Activated CD4-positive, alpha-beta T cell treated with anti-CD3 and anti-CD28 coated beads, Interleukin-2, Interleukin-4, amounts not matched to agents 100 ng/mL and 50 ng/mL, durations not matched to agents 16 hours and 8 hours (primary cell): ENCODE measurements around the gene FAM187B.
"Not testable (repeated sequence)": the region's sequence is repeated elsewhere in the genome, so short reads cannot be mapped to it uniquely, and the experiment has no call there.

ENCODE experiments used
- DNase-seq: peaks from one replicate; pipeline ENCODE4 v3.0.0-alpha.2; 2020; ENCODE audit warnings: low spot score

Gene FAM187B

GRCh38 chr19:35262101-35262761 is 33.7 kb upstream of the FAM187B start:
- DNase-seq = no peak

GRCh38 chr19:35261356-35262100 is 33.0 kb upstream of the FAM187B start:
- no peak for DNase-seq

GRCh38 chr19:35260694-35261304 is 32.3 kb upstream of the FAM187B start:
- DNase-seq = no peak

DNA sequence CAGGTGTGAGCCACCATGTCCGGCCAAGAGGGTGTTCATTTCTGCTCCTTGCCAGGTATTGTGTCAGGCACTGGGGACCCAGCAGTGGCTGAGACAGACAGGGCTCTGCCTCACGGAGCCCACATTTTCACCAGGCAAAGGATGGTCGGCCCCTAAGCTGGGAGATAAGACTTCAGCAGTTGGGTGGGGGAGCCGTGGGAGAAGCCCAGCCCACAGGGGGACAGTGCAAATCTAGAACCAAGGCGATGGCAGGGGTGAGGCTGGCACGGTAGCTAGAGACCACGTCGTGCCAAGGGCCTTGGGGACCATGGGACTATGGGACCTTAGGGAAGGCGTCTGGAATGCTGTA is 28.5 kb upstream of the FAM187B start:
- no peak for DNase-seq

- DNase-seq = no peak
Measured at GRCh38 chr19:35256566-35256965, 28.0 kb upstream of the FAM187B start.

GRCh38 chr19:35254341-35255297 is 26.1 kb upstream of the FAM187B start:
- no peak for DNase-seq

DNA sequence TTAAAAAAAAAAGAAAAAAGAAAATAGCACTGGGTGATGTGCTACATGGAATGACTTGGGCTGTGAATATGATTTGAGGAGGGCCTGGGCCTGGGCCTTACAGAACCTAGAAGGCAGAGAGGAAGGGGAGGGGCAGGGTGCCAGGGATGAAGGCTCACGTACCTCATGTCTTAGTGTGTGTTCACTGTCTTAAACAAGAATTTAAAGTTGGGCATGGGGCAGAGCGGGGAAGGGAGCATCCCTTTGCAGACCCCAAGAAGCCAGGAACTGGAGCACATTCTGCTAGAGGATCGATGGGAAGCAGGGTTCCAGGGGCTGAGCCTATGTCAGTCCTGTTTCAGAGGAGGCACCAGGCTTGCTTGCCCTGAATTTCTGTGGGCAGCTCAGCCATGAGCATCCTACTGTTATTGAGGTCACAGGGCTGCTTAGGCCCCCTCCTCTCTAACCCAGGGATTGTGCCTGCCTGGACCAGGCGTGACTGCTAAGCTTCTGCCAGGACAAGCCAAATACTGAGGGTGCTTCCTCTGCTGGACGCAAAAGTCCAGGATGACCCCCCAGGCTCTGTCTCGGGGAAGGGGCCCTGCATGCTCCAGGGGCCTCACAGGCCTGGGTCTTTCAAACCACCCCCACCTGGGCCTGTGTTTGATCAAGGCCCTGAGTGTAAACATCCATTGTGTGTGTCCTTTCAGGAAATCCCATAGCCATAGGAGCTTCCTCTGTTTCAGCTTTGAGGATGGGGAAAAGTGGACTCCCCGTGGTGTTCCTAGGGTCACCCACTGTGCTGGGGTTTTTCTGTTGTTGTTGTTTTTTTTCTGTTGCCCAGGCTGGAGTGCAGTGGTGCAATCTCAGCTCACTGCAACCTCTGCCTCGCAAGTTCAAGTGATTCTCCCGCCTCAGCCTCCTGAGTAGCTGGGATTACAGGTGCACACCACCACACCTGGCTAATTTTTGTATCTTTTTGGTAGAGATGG is 25.1 kb upstream of the FAM187B start:
- DNase-seq = no peak

DNA sequence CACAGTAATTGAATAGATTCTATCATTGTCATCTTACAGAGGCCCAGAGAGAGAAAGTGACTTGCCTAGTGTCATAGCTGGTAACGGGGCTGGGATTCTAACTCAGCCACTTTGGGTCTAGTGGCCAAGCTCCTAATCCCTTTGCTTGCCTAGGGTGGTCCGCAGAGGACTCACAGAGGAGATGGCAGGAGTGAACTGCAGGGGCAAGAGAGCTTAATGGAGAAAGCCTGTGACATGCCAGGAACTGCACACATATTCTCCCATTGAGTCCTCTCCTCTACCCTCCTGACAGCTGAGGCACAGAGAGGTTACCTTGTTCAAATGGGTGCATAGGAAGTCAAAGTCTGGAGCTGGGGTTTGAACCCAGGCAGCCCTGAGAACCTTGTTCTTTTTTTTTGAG is 22.9 kb upstream of the FAM187B start:
- no peak for DNase-seq

DNA sequence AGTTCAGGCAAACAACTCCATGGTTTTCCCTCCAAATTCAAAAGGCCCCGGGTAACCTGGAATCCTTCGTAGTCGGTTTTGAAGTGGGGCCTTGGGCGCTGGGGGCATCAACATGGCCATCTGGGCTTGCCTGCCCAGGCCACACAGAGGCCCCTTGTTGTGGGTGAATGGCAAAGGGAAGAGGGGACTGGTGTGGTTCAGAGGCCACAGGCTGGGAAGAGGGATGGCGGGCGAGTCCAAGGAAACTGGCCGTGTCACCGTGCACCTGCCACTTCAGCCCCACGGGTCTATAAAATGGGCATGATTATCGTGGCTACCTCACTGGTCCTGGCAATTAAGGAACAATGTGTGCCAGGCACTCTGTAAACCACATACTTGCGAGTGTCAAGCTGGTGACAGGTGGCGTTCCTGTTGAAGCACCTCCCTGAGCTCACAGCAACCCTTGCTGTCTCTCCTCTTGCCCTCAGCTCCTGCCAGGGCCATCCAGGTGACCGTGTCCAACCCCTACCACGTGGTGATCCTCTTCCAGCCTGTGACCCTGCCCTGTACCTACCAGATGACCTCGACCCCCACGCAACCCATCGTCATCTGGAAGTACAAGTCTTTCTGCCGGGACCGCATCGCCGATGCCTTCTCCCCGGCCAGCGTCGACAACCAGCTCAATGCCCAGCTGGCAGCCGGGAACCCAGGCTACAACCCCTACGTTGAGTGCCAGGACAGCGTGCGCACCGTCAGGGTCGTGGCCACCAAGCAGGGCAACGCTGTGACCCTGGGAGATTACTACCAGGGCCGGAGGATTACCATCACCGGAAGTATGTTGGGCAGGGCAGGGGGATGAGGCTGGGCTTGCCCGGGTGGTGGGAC is 21.5 kb upstream of the FAM187B start:
- no peak for DNase-seq

GRCh38 chr19:35249146-35249847 is 20.8 kb upstream of the FAM187B start:
- no peak for DNase-seq

DNA sequence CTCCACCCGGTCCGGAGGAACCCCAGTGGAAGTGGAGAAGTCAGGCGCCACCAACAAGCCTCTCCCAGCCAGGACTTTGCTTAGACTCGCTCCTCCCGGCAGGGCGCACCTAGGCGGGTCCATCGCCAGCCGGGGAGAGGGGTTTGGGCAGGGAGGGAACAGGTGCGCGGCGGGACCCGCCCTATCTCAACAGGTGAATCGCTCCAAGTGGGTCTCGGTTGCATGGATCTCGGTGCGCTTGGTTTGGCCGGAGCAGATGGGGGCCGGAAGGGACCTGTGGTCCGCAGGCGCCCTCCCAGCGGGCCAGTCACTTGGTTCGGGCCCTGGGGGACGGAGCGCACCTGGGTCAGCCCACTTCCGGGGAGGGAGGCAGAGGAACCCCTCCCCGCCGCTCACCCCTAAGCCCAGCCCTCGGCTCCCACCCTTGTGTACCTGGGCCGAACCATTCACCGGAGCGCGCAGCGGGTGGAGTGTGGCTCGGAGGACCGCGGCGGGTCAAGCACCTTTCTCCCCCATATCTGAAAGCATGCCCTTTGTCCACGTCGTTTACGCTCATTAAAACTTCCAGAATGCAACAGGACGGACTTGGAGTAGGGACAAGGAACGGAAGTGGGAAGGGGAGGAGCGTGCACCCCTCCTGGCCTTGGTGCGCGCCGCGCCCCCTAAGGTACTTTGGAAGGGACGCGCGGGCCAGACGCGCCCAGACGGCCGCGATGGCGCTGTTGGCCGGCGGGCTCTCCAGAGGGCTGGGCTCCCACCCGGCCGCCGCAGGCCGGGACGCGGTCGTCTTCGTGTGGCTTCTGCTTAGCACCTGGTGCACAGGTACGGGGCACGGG is 20.0 kb upstream of the FAM187B start, which contains the start of gene LSR:
Gene LSR (plus strand): TSS at position 693 of the 836 bp plus-strand sequence. CDS start 21 bp downstream, at position 714.
- DNase-seq = no peak

DNA sequence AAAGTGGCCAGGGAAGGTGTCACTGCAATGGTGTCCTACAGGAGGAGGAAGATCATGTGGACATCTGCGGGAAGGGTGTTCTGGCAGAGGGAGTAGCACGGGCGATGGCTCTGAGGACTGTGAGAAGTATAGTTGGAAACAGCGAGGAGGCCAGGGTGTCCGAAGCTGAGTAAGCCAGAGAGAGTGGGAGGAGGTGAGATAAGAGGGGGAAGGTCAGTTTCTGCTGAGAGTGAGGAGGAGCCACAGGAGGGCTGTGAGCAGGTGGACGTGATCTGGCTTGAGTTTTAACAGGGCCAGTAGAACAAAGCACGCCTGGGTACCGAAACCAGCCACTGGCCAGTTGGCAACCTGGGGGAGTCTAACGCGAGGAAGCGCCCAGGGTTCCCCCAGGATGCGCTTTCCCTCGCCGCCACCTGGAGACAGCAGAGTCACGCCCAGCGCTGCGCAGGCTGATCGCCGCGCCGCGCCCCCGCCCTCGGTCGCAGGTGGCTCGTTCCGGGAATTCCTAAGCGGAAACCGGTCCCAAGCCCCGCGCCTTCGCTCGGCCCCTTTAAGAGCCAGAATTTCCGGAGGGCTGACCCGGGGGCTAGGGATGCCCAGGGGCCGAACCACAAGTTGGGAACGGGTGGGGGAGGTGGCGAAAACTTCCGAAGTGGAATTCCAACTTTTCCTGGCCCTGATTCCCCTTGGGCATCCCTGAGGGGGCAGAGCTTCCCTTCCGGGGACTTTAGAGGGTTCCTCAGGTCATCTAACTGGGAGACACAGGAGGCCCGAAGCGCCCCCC is 19.2 kb upstream of the FAM187B start:
- DNase-seq = no peak

DNA sequence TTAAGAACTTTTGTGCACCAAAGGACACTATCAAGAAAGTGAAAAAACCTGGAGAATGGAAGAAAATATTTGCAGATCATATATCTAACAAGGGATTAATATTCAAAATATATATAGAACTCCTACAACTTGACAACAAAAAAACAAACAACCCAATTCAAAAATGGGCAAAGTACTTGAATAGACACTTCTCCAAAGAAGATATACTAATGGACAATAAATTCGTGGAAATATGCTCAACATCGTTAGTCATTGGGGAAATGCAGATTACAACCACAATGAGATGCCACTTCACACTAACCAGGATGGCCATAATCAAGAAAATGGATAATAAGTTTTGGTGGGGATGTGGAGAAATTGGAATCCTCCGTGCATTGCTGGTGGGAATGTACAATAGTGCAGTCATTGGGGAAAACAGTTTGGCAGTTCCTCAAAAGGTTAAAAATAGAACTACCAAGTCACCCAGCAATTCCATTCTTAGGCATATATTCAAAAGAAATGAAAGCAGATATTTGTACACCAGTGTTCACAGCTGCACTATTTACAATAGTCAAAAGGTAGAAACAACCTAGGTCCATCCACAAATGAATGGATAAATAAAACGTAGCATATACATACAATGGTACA is 18.0 kb upstream of the FAM187B start:
- no peak for DNase-seq

GRCh38 chr19:35241417-35241816 is 12.9 kb upstream of the FAM187B start:
- DNase-seq = no peak

GRCh38 chr19:35240327-35240726 is 11.8 kb upstream of the FAM187B start:
- DNase-seq = no peak

GRCh38 chr19:35239597-35239996 is 11.1 kb upstream of the FAM187B start:
- DNase-seq = not testable (repeated sequence)
